ENCODE measurements around the gene STK39.

Gene STK39

DNA sequence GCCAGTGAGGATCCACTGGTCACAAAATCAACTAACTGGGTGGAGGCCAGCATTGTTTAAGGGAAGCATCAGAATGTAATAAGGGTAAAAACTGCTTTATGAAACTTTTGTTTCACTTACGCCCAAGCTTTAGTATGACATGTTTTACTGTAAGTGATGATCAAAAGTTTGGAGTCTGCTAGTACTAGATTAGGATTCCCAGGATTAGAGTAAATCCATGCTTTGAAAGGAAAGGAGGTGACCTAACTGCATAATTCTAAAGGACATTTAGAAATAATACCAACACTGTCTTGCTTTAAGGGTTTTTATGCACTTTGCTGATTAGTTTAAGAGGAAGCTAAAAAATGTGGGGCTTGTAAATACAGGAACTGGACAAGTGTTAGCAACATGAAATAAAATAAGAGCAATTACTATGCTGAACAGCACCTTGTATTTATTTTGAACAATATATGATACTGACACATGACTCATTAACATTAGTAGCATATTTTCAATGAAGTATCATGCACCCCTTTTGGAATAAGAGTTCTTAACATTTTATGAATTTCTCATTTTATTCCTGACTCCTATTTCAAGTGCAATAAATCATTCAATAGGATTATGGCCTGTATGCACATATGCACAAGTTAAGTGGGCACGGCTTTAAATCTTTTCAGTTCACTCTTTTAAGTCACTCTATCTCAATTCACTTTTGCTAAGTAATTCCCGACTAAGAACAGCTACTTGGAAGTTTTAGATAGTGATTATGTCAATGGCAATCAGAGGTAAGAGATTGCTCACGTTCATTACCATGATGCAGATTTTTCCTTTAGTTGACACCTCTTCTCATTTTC, 62.5 kb downstream of the STK39 start:
- no peak for DNase-seq (ENCODE audit: low read depth in 2 of 2)

DNA sequence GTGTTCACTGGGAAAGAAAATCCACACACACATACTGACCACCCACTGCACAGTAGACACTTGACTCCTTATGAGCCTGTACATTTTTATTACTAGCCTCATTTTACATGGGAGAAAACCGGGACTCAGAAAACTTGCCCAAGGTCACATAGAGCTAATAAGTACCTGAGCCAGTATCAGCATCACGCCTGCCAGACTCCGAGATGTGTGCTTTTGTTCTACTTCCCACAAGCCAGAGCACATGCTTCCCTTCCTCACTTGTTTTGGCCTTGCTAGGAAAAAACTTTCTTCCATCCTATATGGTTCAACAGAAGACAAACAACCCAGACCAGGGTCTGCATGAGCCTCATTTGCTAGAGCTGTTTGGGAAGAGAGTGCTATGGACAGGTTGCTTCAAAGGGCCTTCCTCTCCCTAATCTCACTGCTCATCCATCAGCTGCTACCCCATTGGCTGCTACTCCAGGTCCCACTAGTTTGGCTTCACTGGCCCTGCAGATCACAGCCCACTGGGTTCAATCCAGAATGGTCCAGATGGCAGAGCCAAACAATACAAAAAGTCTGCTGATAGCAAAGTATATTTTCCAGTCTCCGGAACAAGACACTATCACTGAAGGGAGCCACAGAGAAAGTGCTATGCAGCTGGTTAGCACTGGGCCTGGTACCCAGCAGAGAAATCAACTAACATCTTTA, 63.9 kb downstream of the STK39 start:
- DNase-seq (ENCODE audit: low read depth in 2 of 2): no peak

DNA sequence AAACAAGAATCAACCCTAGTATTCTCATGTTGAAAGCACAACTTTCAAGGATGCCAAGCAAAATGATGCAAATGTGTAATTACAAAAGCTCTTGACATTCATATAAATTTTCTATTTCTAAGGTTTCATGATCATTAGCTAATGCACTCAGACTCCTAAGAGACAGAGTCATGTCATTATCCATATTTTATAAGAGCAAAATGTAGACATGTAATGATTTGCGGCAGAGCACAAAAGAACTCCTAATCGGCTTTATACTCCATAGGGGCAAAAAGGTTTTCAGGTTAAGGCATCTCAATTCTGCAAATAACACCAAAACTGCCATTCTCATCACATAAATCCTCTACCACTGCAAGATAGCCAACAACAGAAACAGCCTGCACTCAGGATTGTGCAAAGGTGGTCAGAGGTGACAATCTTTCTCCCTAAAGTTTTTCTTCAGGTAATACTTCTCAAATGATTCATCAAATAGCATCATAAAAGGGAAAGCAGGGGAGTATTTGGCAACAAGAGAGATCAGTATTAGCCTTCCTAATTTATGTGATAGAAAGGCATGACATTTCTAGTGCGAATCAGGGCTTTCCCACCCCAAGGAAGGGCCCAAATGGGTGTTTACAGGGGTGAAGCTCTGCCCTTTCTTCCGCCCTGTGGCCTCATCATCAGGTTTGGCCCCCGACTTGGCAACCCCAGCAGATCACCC, 64.7 kb downstream of the STK39 start:
- DNase-seq (ENCODE audit: low read depth in 2 of 2): no peak

DNA sequence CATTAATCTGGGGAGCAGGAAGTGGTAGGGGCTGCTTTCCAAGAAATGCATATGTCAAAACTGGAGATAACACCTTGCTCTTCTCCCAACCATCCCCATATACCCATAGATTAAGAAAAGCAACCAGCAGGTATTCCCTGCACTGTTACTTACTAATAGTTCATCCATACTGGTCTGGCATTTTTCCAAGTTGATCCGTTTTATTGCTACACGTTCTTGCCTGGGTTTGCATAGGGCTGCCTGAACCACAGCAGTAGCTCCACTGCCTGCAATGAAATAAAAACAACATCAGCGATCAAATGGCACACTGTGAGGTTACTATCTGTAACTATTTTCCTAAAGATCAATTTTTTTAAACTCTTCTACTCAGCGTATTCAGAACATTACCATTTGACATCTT, 65.6 kb downstream of the STK39 start:
- DNase-seq (ENCODE audit: low read depth in 2 of 2): no peak

DNA sequence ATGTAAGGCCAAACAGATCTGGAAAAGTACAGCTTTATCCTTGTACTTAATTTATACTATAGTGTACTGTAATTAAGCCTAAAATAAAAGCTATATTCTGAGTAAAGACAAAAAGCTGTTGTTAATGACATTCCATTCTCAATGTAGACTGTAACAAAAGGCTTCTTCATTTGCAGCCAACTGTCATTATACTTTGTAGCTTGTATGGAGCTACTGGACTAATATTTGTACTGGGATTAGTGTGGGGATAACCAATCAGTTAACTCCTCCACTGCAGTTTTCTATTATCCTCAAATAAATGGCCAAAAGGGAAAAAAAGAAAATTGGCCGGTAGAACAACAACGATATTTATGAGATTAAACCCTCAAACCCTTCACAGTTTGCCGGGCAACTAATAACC, 66.5 kb downstream of the STK39 start:
- no peak for DNase-seq (ENCODE audit: low read depth in 2 of 2)

DNA sequence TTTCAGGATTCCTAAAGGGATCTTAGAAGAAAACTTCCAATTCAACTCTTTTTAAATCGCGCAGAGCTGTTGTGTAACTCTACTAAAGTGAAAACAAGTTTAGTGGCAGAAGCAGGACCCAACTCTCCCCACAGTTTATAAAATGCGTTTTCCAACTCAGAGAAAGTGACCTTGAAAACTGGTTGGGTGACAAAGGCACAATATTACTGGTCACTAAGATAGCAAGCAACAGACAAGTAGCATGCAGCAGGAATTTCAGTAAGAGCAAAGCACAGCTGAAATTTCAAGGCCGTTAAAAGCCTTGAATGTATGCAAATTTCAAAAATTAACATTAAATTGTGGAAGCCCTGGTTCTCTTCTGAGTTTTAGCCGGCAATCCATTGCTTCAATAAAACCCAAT, 66.9 kb downstream of the STK39 start:
- no peak for DNase-seq (ENCODE audit: low read depth in 2 of 2)

DNA sequence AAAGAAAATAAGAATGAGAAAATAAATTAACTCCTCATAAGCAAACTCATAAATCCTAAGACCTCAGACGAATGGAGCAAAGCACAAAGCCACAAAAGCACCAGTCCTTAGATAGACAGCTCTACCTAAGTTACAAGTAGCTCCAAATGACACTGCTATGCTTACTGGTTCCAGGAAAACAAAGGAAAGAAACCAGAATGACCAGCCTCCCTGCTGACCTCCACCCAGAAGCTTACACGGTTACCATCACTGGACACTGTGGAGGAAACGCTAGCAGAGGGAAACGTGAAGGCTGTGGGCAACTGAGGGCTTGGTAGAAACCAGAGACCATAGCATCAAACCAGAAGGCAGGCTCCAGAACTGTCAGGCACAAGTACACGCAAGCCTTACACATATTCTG, 67.8 kb downstream of the STK39 start:
- DNase-seq (ENCODE audit: low read depth in 2 of 2): no peak

DNA sequence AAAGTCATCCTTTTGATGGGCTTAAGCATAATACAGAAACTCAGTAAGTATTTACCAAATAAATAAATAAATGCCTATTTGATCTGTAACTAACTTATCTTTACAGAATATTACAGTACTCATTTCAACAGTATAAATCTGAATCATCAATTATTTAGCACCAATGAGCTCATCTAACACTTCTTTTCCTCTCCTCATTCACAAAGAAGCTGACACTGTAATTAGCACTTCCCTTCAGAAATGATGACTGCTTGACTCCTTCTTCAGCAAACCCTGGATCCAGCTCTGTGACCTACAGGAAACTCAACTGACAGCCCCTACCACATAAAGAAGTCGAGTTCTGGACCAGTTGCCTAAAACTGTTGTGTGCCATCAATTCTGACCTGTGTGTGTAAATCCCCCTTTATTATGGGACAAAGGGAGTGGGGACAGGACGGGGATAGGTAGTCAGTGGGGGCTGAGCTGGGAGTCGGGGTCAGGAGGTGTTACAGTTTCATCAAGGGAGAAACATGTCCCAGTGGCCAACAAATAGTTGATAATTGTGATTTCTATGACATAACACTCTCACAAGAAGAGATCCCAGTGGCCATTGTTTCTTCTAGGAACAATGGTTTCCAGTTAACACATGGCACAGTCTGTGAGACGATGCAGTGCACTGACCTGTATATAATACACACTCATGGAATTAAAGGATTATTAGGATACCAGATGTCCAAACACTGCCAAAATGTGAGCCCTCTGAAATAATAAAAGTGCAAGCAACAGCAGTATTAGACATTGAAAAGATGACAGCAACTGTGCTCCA, 68.7 kb downstream of the STK39 start:
- DNase-seq (ENCODE audit: low read depth in 2 of 2): no peak

DNA sequence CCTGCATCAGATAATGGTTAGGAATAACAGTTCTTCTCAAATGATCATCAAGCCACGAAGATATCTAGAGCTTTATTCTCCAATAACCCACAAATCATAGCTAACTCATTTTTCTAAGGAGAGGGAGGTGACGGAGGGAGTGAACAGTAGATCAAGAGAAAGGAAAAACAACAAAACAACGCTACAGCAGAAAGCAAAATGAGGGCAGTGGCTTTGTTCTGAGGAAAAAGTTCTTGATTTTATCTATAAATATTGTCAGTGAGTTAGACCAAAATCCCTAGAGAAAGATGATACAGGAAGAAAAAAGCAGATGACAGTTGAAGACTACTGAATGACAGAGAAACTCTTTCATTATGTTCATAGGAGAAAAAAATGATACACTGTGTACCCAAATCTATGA, 71.0 kb downstream of the STK39 start:
- DNase-seq (ENCODE audit: low read depth in 2 of 2): no peak

DNA sequence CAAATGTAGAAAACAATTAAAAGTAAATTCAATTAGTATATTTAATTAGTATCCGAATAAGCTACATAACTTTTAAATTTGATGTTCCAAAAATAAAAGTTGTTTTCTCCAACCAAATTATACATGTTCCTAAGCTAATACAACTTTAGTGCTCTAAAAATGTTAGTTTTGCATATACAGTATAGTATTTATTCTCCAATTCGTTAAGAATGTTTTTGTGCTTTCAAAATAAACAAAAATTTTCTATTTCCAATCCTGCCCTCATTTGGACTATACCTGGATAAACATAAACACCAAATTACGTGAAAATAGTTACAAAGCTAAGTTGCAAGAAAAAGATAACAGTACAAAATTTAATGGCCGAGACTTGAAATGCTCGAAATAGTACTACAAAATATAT, 71.9 kb downstream of the STK39 start:
- DNase-seq (ENCODE audit: low read depth in 2 of 2): no peak

DNA sequence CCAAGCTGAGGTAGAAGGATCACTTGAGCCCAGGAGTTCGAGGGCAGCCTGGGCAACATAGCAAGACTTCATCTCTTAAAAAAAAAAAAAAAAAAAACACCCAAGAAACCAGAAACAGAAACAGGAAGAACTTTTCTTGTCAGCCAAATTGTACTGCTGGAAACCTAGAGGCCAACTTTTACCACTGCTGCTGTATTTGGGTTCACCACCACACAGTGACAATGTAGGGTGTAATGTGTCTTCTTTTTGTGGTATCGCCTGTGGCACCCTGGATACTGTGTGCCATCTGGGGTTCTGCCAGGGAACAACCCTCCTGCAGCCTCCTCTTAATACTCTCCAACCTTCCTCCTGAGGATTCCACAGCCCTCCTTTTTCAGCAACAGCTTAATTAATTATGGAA, 72.6 kb downstream of the STK39 start:
- DNase-seq (ENCODE audit: low read depth in 2 of 2): no peak

DNA sequence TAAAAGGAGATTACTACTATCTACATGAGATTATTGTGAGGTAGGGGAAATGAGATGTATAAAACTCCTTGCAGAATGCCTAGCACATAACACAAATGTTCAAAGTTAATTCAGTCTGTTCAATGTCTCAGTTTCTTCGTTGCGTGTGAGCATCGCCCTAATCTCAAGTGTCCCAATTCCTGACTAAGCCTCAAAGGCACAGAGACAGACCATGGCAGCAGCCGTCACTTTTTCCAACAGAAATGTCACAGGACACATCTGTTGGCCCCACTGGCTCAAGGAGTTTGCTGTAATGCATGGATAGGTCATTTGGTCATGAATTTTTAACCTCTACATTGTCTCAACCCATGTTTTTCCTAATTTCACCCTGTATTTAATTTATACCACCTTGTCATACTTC, 75.3 kb downstream of the STK39 start:
- DNase-seq (ENCODE audit: low read depth in 2 of 2): no peak

DNA sequence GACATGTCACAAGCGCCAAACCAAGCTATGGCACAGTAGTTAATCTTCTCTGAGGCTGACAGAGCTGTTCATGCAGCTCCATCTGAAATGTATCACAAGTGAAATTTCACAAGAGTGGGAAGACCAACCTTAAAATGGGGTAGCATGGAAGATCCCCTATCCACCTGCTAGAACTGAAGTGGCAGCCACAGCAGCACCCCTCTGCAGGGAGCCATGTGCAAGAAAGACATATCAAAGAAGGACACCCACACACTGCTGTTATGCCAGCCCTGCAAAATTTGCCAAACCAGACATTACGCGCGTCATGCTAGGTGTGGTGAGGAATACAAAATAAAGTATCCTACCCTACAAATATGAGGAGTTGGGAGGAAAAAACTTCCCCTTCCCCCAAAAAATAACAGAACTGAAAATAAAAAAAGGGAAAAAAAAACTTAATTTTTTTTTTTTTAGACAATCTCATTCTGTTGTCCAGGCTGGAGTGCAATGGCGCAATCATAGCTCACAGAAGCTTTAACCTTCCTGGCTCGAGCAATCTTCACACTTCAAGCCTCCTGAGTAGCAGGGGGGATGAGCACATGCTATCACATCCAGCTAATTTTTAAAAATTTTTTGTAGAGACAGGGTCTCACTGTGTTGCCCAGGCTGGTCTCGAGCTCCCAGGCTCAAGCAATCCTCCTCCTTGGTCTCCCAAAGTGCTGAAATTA, 76.2 kb downstream of the STK39 start:
- DNase-seq (ENCODE audit: low read depth in 2 of 2): no peak

DNA sequence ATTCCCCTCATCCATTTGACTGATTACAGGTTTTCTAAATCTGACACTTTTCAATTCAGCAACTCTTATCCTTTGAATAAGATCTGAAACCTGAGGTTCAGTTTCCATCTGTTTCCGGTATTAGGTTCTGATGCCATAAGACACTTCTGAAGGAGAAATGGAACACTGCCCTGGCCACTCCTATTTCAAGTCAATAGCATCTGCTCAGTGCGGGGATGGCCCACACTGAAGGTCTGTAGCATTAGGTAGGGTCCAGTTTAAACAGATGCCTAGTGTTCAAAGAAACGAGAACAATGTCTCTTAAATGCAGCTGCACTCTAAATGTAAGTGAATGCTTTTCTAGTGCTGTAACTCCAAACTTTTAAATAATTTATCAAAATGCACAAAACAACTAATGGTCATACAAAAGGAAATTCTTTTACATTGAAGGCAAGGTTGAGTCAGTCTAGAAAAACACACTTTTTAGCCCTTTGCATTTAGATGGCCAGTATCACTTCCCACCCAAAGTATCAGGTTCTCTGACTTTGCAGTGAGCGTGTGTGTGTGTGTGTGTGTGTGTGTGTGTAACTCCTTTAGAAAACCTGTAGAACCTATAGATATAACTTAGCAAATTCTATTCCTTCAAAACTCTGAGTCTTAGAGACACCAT, 78.2 kb downstream of the STK39 start:
- no peak for DNase-seq (ENCODE audit: low read depth in 2 of 2)

DNA sequence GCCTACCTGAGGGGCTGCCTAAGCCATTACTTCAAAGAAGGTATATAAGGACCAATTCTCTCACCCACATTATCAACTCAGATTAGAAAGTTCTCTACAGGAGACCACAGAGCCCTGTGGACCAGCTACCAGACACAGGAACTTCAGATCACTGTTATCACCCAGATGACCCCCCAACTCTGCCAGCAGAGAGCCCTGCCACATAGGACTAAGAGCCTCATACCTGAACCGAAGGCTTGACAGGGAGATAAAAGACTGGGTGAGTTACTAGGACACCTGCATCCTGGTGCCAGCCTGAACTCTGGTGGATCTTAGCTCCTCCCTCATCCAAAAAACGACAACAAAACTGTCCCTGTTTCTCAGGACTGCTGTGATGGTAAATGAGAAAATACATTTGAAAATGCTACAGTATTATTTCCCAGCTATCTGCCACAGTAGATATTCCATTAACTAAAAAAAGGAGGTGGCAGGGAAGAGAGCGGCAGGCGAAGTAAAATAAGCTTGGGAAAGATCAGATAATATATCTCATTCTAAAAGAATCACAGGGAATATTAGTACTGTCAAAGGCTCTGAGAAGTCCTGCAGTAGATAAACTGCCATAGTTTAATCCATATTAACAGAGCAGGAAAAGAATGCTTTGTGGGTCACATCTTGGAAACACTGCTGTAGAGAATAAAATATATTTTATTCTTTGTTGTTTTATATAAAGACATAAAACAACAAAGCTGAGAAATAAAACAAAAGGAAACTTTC, 79.7 kb downstream of the STK39 start:
- no peak for DNase-seq (ENCODE audit: low read depth in 2 of 2)

DNA sequence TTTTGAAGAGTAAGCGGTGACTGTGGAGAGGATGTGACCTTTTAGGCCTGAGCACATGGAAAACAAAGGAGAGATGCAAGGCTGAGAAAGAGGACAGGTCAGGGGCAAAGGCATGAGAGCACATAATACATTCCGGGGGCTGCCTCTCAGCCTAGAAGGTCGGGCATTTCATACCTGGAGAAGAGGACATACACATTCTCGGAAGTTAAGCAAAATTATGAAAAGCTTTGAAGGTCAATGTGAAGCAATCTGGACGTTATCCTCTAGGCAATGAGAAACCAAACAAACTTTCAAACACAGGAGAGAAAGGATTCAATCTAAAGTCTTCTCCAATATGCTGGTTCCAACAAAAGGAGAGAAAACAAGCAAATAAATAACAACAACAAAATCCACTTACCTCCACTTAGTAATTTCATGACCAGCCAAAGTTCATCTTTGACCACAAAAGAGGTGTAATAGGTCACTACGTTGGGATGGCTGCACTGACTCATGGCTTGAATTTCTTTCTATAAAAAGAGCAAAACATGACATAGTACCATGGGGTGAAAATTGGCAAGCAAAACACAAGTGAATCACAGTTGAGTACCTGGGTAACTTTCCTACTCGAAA, 80.4 kb downstream of the STK39 start:
- DNase-seq (ENCODE audit: low read depth in 2 of 2): no peak

DNA sequence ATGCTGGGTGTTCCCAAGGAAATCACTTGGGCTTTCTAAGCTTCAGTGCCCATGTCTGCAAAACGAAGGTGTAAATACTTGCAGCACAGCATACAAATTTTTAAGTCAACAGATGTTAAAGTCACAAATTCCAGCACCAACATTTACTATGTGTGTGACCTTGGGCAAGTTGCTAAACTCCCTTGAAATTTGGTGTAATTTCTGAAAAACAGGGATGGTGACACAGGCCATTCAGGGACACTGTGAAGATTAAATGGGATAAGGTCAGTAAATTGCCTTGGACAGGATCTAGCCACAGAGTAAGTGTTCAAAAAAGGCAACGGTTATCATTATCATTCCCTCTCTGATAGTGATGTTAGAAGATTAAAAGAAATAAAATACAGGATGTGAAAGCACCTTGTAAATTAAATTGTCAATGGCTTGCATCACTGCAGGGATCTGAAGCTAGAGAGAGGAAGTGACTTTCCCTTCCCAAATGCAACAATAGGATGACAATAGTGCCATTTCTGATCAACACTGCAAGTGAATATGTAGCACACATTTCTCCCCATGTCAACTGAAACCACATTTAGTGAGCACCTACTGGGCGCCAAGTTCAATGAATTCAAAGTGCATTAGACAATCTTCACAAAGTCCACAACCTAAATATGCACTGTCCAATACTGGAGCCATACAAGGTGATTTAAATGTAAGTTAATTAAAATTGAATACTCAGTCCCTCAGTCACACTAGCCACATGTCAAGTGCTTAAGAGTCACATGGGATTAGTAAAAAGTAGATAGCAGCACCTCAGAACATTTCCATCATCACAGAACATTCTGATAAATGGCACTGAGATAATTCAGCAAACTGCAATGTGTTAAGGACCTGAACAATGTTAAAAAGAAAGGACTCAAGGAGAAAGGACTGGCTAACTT, 81.2 kb downstream of the STK39 start:
- no peak for DNase-seq (ENCODE audit: low read depth in 2 of 2)

DNA sequence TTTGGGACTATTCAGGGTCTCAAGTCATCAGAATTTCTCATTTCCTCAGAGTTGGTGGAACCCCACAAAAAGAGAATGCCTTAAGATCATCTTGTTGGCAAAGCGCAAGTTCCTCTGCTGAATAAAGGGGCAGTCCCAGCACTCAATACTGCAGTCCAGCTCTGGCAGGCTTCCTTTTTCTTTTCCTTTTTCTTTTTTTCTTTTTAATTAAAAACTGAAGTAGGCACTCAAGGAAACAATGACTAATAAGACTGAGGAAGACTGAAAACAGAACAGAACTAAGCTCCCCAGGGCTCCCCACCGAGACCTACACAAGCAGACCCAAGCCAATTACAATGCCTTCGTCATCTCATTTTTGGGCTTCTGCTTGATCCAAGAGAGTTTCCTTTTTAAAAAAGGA, 82.0 kb downstream of the STK39 start:
- DNase-seq (ENCODE audit: low read depth in 2 of 2): no peak

DNA sequence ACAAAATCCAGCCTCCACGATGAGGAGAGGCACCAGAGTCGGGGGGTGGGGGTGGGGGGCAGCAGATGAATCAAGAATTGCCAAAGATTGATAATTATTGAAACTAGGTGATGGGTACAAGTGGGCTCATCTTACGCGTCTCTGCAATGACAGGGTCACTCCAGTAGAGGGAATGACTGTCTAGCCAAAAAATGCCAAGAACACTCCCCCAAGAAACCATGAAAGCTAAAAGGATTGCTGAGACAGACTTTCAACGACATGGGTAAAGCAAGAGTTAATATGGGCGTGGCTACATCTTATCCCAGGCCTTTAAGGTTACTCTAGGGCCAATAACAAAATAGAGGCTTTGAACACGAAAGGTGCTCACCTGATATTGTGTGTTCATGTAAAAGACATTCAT, 86.5 kb downstream of the STK39 start:
- no peak for DNase-seq (ENCODE audit: low read depth in 2 of 2)
